HepG2 (cell line): ENCODE measurements around the gene CLIC3. TPM values are rescaled to one million over a fixed set of nuclear protein-coding genes. Genes with fewer than 3 reads are reported as not detected.
A peak's percentile ranks its signal among the peaks of the same experiment; 100 is the strongest.

Experiments
- ATAC-seq: fragments of 200-7000 bp; cut with Tn5 transposase; 3 replicates; pipeline ENCODE4 v1.9.1; 2020; ENCODE audit warnings: mild to moderate bottlenecking, moderate library complexity
- BruUV-seq: library from RNA; stranded (reverse); fragments of 400-500 nt; replicated peaks from 2 replicates; lab custom pipeline; 2021; lab: Mats Ljungman, UMichigan
- CTCF ChIA-PET: fragments of 300-600 bp; formaldehyde crosslinking; extraction: SDS; loops from one replicate; lab custom pipeline; 2021; ENCODE audit warnings: low total read pairs, inconsistent platforms, low intra/inter-chr PET ratio; lab: Yijun Ruan, JAX
- POLR2A ChIA-PET: fragments of 350-600 bp; sonication (Branson Sonifier 250); formaldehyde crosslinking; loops from one replicate; lab custom pipeline; 2020; ENCODE audit warnings: antibody characterized with exemption, inconsistent platforms; lab: Yijun Ruan, JAX
- DNase-seq: peaks from one replicate; pipeline ENCODE4 v3.0.0-alpha.2; 2015; ENCODE audit warnings: low spot score
- FAIRE-seq: peaks from 3 replicates; lab custom pipeline; 2011; peaks lifted over from hg19 to GRCh38; lab: Jason Lieb, UNC
- H2AFZ ChIP-seq: one replicate; pipeline ENCODE4 v1.6.1; 2011; ENCODE audit warnings: low read length, inconsistent platforms
- H3K27ac ChIP-seq: fragments of 300-600 bp; 3 replicates; pipeline ENCODE4 v1.8.0; 2011; ENCODE audit warnings: mixed run types, mild to moderate bottlenecking, mixed read lengths, low read length, inconsistent platforms; ENCODE audit not compliant: insufficient read depth; ENCODE audit errors: extremely low read length
- H3K27me3 ChIP-seq, 2 experiments: fragments of 200-600 bp in 1 of 2; 2 replicates in 1 of 2; 3 replicates in 1 of 2; pipeline versions ENCODE4 v1.6.0 to v1.8.0; 2011; ENCODE audit warnings: low read length in 2 of 2, mild to moderate bottlenecking in 2 of 2, moderate library complexity in 2 of 2, inconsistent platforms in 1 of 2; ENCODE audit not compliant: insufficient read depth in 2 of 2, control insufficient read depth in 1 of 2
- H3K36me3 ChIP-seq, 2 experiments: fragments of 200-600 bp in 1 of 2; replicated peaks in 1 of 2; 2 replicates in 1 of 2; 3 replicates in 1 of 2; pipeline versions ENCODE4 v1.5.1 to v1.8.0; 2011; ENCODE audit warnings: low read length in 2 of 2, inconsistent platforms in 1 of 2; ENCODE audit not compliant: insufficient read depth in 2 of 2, control insufficient read depth in 1 of 2
- H3K4me1 ChIP-seq: 2 replicates; pipeline ENCODE4 v1.5.1; 2012; ENCODE audit warnings: low read length, inconsistent platforms; ENCODE audit not compliant: insufficient read depth
- H3K4me2 ChIP-seq: 2 replicates; pipeline ENCODE4 v1.6.0; 2011; ENCODE audit warnings: low read depth, low read length, inconsistent platforms
- H3K4me3 ChIP-seq, 3 experiments: fragments of 200-600 bp in 1 of 3; sonication (generic), shearing (Covaris generic) in 1 of 3; replicated peaks in 1 of 3; 2 replicates each; pipeline ENCODE4 v1.5.1; 2011 to 2016; ENCODE audit warnings: low read length in 3 of 3, inconsistent platforms in 2 of 3, low read depth in 2 of 3, mild to moderate bottlenecking in 2 of 3, control low read depth in 1 of 3, mixed read lengths in 1 of 3; ENCODE audit not compliant: insufficient read depth in 1 of 3
- H3K79me2 ChIP-seq: one replicate; pipeline ENCODE4 v1.6.1; 2011; ENCODE audit warnings: low read length, inconsistent platforms; ENCODE audit not compliant: insufficient read depth
- H3K9ac ChIP-seq: 2 replicates; pipeline ENCODE4 v1.6.0; 2011; ENCODE audit warnings: mild to moderate bottlenecking, low read depth, low read length, inconsistent platforms; ENCODE audit not compliant: insufficient read depth
- H3K9me3 ChIP-seq: 2 replicates; pipeline ENCODE4 v1.5.1; 2012; ENCODE audit warnings: mild to moderate bottlenecking, low read length
- H4K20me1 ChIP-seq: 2 replicates; pipeline ENCODE4 v1.6.0; 2011; ENCODE audit warnings: inconsistent platforms, mild to moderate bottlenecking, low read length, moderate library complexity; ENCODE audit not compliant: insufficient read depth
- HES4 ChIP-seq: sonication (generic); formaldehyde crosslinking; IDR thresholded peaks from 2 replicates; pipeline ENCODE4 v1.9.0; 2021; ENCODE audit warnings: mild to moderate bottlenecking, missing genetic modification reagents, borderline replicate concordance
- HNRNPL ChIP-seq: fragments of 200-400 bp; formaldehyde crosslinking; IDR thresholded peaks from 2 replicates; pipeline ENCODE4 v1.6.1; 2017; ENCODE audit warnings: mild to moderate bottlenecking, low read depth, low read length
- HNRNPLL ChIP-seq: fragments of 200-400 bp; formaldehyde crosslinking; IDR thresholded peaks from 2 replicates; pipeline ENCODE4 v1.6.1; 2017; ENCODE audit warnings: mild to moderate bottlenecking, low read depth, low read length; ENCODE audit not compliant: poor library complexity, severe bottlenecking
- MXD1 ChIP-seq: sonication (generic); formaldehyde crosslinking; IDR thresholded peaks from 2 replicates; pipeline ENCODE4 v1.4.0; 2020; ENCODE audit warnings: mild to moderate bottlenecking, missing genetic modification reagents
- NCOA1 ChIP-seq: sonication (generic); formaldehyde crosslinking; IDR thresholded peaks from 2 replicates; pipeline ENCODE4 v1.9.0; 2021; ENCODE audit warnings: missing genetic modification reagents
- RBFOX2 ChIP-seq: fragments of 200-400 bp; formaldehyde crosslinking; IDR thresholded peaks from 2 replicates; pipeline ENCODE4 v1.6.1; 2017; ENCODE audit warnings: low read depth, mild to moderate bottlenecking, low read length
- ZNF225 ChIP-seq: sonication (generic); formaldehyde crosslinking; IDR thresholded peaks from 2 replicates; pipeline ENCODE4 v1.4.0; 2020; ENCODE audit warnings: mild to moderate bottlenecking, missing genetic modification reagents
- ZNF687 ChIP-seq: sonication (generic); formaldehyde crosslinking; IDR thresholded peaks from 2 replicates; pipeline ENCODE4 v1.5.1; 2020; ENCODE audit warnings: mild to moderate bottlenecking, missing genetic modification reagents, moderate library complexity
- ZNF792 ChIP-seq: IDR thresholded peaks from 2 replicates; pipeline ENCODE4 v1.6.1; 2016
- WGBS: methylation state at CpG from one replicate; pipeline ENCODE4 v1.1.6; 2017; ENCODE audit warnings: low lambda C conversion rate; 5-methylcytosine and 5-hydroxymethylcytosine counted together
- in situ Hi-C: cut with HindIII; loops from 2 replicates; pipeline ENCODE4 v1.10.0; 2017; ENCODE audit warnings: low pct_unique_long_range_greater_than_20kb; ENCODE audit not compliant: extremely low pct_ligation_motif_present
- intact Hi-C: fragments of 100-400 bp; cut with micrococcal nuclease; formaldehyde crosslinking; loops from one replicate; pipeline ENCODE4 v1.10.0; 2022; ENCODE audit not compliant: unreplicated experiment
- polyA plus RNA-seq, 8 experiments: library from polyadenylated mRNA; depleted of rRNA in 3 of 8; stranded (reverse) in 7 of 8; unstranded in 1 of 8; fragments of >200 nt; fragmentation: Illumina TruSeq in 4 of 8; extraction: Trizol in 4 of 8; gene quantifications; 2 replicates each; pipeline versions ENCODE4 v1.2.1 to v1.2.3, GENCODE V29; 2011 to 2016; ENCODE audit warnings: low read depth in 4 of 8, missing spikeins in 1 of 8, mixed read lengths in 1 of 8; ENCODE audit not compliant: insufficient read depth in 1 of 8
- total RNA-seq, 5 experiments: library from RNA; depleted of rRNA; stranded (reverse); fragments of >200 nt; fragmentation: Illumina TruSeq; extraction: Trizol; gene quantifications; 2 replicates each; pipeline ENCODE4 v1.2.3, GENCODE V29; 2016; ENCODE audit warnings: low read depth in 1 of 5

CLIC3 gene
- total and polyA plus RNA-seq, 2 of the 13 experiments (the other 11 are each of a cell fraction or from before 2014, with no cell fraction given): 0.51 to 1.5 TPM

- H3K4me3 ChIP-seq: no peak overlapping the region
- no peak for ATAC-seq
- in situ Hi-C loops: no loop called here
- no peaks in the 10 kb centered on the region for H3K79me2 ChIP-seq
- ChIA-PET CTCF (no interaction called here), POLR2A (no interaction called here)
- no peak overlapping the region for H3K27ac ChIP-seq
- H3K4me2 ChIP-seq: no peak overlapping the region
- H3K36me3 ChIP-seq: peaks cover 1 to 2% of the 10 kb centered on the region in 2 experiments; a peak in 1 of 5 replicates
- intact Hi-C loops: no loop called here
- no peak overlapping the region for H3K9ac ChIP-seq
- no peaks in the 10 kb centered on the region for H3K9me3 ChIP-seq
- FAIRE-seq: no peak
- H3K27me3 ChIP-seq: no peaks in the 10 kb centered on the region
- TF ChIP-seq HNRNPL (0 out of 2 replicates have a peak, but pooled peaks have one; percentile 24), NCOA1 (no peak)
- no peak overlapping the region for H2AFZ ChIP-seq
- no peaks in the 10 kb centered on the region for H4K20me1 ChIP-seq
- H3K4me1 ChIP-seq: no peaks in the 10 kb centered on the region
- no TSS peak for BruUV-seq
- DNase-seq: no peak
- 96% methylated on average over 24 of the region's 67 CpGs for WGBS
Measured at GRCh38 chr9:137012694-137013570, 16.6 kb upstream of the CLIC3 start.

- intact Hi-C loops (no loop called here), in situ Hi-C loops (no loop called here)
- H3K9me3 ChIP-seq: no peaks in the 10 kb centered on the region
- no peak overlapping the region for H3K4me2 ChIP-seq
- ChIA-PET POLR2A (no interaction called here), CTCF (no interaction called here)
- no peaks in the 10 kb centered on the region for H3K79me2 ChIP-seq
- DNase-seq (no peak), FAIRE-seq (no peak), ATAC-seq (no peak)
- BruUV-seq: no TSS peak
- H3K36me3 ChIP-seq: peaks cover 1 to 2% of the 10 kb centered on the region in 2 experiments; a peak in 1 of 5 replicates
- no peaks in the 10 kb centered on the region for H4K20me1 ChIP-seq
- WGBS: 91% methylated on average over 24 of the region's 39 CpGs
- no peak overlapping the region for H3K9ac ChIP-seq
- no peak overlapping the region for H3K27ac ChIP-seq
- TF ChIP-seq RBFOX2: no peak
- TF ChIP-seq MXD1 (CRISPR knock-in tag): no peak
- TF ChIP-seq ZNF225 (CRISPR knock-in tag): no peak
- no peak for TF ChIP-seq ZNF687 (CRISPR knock-in tag)
- TF ChIP-seq HNRNPLL: no peak
- TF ChIP-seq ZNF792 (CRISPR knock-in tag): no peak
- TF ChIP-seq HES4 (CRISPR knock-in tag): no peak
- no peak overlapping the region for H2AFZ ChIP-seq
- no peaks in the 10 kb centered on the region for H3K4me1 ChIP-seq
- H3K27me3 ChIP-seq: no peaks in the 10 kb centered on the region
- H3K4me3 ChIP-seq: no peak overlapping the region
Measured at GRCh38 chr9:137011907-137012675, 15.7 kb upstream of the CLIC3 start.
